ENCODE data around the gene CLBA1. TPM values are rescaled to one million over a fixed set of nuclear protein-coding genes. Genes with fewer than 3 reads are reported as not detected.
A peak's percentile ranks its signal among the peaks of the same experiment; 100 is the strongest.

Gene CLBA1
- total RNA-seq, 4 donors from 2014 or later = 2.4 to 8.8 (median 5.8) TPM

DNA sequence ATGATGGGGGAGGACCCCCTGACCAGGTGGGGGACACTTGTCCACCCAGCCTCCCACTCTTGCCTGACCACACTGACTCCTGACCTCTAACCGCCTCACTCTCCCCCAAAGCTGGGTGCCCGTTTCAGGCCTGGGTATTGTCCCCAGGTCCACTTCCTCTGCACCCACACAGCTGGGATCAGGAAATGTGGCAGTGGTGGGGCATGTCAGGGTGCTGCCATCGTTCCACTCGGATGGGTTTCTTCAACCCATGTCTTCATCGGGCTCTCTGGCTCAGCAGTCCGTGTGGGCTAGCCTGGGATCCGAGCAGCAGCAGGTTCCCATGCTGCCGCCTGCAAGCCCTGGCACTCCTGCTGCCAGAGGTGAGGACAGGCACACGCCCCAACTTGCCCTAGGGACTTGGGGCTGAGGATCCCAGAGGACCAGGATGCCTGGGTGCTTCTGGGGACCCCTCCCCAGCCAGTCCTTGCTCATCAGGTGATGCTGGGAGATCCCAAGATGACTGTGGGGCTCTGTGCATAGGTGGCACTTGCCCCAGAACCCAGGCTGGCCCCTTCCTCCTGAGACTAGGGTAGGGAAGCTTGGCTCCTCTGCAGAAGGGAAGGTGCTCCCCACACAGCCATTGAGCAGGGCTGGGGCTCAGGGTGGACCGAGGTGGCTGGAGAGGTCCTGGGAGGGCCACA, 2.9 kb upstream of the CLBA1 start:
- no peak overlapping the region for H3K4me3 ChIP-seq
- H3K27ac ChIP-seq = no peak overlapping the region
- TF ChIP-seq, protein P1, sequence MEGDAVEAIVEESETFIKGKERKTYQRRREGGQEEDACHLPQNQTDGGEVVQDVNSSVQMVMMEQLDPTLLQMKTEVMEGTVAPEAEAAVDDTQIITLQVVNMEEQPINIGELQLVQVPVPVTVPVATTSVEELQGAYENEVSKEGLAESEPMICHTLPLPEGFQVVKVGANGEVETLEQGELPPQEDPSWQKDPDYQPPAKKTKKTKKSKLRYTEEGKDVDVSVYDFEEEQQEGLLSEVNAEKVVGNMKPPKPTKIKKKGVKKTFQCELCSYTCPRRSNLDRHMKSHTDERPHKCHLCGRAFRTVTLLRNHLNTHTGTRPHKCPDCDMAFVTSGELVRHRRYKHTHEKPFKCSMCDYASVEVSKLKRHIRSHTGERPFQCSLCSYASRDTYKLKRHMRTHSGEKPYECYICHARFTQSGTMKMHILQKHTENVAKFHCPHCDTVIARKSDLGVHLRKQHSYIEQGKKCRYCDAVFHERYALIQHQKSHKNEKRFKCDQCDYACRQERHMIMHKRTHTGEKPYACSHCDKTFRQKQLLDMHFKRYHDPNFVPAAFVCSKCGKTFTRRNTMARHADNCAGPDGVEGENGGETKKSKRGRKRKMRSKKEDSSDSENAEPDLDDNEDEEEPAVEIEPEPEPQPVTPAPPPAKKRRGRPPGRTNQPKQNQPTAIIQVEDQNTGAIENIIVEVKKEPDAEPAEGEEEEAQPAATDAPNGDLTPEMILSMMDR (IDR thresholded peaks at IDR 0.05) = no peak
- TF ChIP-seq POLR2AphosphoS5 (IDR thresholded peaks at IDR 0.05) = no peak
- TF ChIP-seq EP300 (IDR thresholded peaks at IDR 0.05) = no peak
- TF ChIP-seq POLR2A (IDR thresholded peaks at IDR 0.05) = no peak
- H3K9me3 ChIP-seq = no peaks in the 10 kb centered on the region
- H3K27me3 ChIP-seq = no peaks in the 10 kb centered on the region
- H3K4me1 ChIP-seq = peaks cover 0 to 56% (median 13%) of the 10 kb centered on the region in 3 donors
- ATAC-seq = no peak
- WGBS, 2 donors (ENCODE audit: low coverage in 1 of 2) = 80% methylated on average over 2 of the region's 10 CpGs; no CpG with 5 or more reads in 1 of the 2 donors
- H3K36me3 ChIP-seq = no peaks in the 10 kb centered on the region

DNA sequence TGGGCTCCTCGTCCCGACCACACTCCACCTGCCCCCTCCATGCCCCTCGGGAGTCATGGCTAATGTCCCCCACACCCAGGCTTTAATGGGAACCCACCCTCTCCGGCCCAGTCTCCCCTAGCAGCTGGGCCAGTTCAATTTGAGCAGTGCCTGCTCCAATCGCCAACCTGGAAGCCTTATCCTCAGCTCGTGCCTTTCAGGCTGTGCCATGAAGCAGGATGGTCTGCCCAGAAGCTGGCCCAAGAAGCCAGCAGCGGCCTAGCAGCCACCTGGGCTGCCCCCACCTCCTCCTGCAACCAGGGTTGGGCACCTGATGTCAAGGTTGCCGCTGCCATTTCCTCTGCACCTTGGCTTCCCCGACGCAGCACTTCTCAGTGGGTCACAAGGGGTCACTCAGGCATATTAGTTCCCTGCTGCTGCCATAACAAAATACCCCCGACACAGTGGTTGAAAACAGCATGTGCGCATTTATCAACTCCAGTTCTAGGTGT, 2.3 kb upstream of the CLBA1 start:
- ATAC-seq = no peak
- H3K9me3 ChIP-seq = no peaks in the 10 kb centered on the region
- TF ChIP-seq POLR2AphosphoS5 (IDR thresholded peaks at IDR 0.05) (no peak), POLR2A (IDR thresholded peaks at IDR 0.05) (no peak), EP300 (IDR thresholded peaks at IDR 0.05) (no peak)
- TF ChIP-seq, protein P1 (IDR thresholded peaks at IDR 0.05) = no peak
- no peaks in the 10 kb centered on the region for H3K36me3 ChIP-seq
- H3K4me3 ChIP-seq = no peak overlapping the region
- H3K27ac ChIP-seq = no peak overlapping the region
- 67 to 95% methylated on average over 1 to 3 of the region's 12 CpGs for WGBS, 2 donors (ENCODE audit: low coverage in 1 of 2)
- H3K27me3 ChIP-seq = no peaks in the 10 kb centered on the region
- H3K4me1 ChIP-seq = peaks cover 0 to 52% (median 11%) of the 10 kb centered on the region in 3 donors

DNA sequence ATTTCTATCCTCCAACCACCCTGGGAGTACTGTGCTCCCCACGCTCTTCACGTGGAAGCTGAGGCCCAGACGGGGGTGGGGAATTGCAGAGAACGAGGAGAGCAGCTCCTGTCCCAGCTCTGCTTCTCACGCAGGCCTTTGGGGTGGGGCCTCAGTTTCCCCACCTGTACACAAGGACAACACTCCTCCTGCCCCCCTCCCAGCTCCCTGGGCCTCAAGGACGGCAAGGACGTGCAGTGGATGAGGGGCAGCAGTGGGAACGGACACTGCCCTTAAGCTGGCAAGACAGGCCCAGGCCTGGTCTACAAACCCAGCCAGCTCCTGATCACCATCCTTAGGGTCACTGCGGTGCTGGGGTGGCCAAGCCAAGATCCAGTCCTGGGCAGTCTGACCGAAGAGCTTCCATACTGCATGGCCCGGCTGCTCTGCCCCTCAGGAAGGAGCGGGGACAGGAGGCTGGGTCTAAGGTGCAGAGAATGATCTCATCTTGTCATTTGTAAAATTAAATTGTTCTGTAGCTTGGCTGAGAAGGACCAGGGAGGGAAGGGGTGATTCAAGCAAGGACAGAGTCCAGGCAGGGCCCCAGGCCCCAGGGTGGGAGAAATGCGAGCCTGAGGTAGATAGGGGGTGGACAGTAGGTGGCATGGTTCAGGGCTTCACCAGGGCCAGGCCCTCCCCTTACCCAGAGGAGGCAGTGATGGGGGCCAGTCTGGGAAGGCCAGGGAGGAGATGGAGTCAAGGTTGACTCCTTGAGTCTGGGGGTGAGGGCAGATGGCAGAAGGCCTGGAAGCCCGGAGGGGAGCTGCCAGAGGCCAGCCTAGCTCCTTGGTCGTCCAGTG, 1.3 kb upstream of the CLBA1 start:
- no peaks in the 10 kb centered on the region for H3K9me3 ChIP-seq
- no peak for ATAC-seq
- no peak overlapping the region for H3K4me3 ChIP-seq
- H3K27ac ChIP-seq = peak overlapping the region in 3 of 4 donors; percentile 75 to 84 (median 81)
- 85 to 90% methylated on average over 2 to 6 of the region's 15 CpGs for WGBS, 2 donors (ENCODE audit: low coverage in 1 of 2)
- no peak for TF ChIP-seq EP300 (IDR thresholded peaks at IDR 0.05)
- TF ChIP-seq, protein P1 (IDR thresholded peaks at IDR 0.05) = no peak
- no peak for TF ChIP-seq POLR2AphosphoS5 (IDR thresholded peaks at IDR 0.05)
- no peak for TF ChIP-seq POLR2A (IDR thresholded peaks at IDR 0.05)
- H3K4me1 ChIP-seq = peaks cover 0 to 42% (median 6%) of the 10 kb centered on the region in 3 donors
- H3K27me3 ChIP-seq = no peaks in the 10 kb centered on the region
- H3K36me3 ChIP-seq = peaks cover 0 to 4% of the 10 kb centered on the region in 2 donors

DNA sequence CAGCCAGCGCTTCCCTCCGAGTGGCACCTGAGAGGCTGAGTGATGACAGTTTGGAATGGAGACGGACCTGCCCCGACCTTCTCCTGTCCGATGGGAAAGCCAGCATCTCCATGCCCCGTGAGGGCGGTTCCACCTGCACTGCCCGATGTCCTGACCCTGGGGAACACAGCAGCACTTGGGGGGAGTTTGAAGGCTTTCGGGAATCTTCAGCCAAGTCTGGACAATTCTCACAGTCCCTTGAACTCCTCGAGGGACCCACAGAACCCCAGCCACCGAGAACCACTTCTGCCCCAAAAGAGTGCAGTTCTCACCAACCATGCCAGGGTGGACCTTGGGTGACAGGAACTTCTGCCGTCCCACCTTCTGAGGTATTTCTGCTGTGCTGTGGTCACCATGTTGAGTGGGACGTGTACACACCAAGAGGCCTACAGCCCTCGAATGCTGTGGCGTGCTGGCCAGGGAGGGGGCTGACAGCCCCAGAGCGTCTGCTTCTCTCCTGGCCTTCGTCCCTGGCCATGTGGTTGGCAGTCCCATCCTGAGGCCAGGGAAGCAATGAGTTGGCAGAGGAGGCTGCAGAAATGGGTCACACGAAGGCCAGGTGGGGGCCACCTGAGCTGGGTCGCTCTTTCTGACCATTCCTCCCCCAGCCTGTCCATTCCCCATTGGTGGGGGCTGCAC, 1.0 kb downstream of the CLBA1 start:
- peak overlapping the region in 1 of 4 donors; percentile 81 for H3K27ac ChIP-seq
- no CpG with 5 or more reads among the region's 19 CpGs for WGBS, 2 donors (ENCODE audit: low coverage in 1 of 2)
- H3K27me3 ChIP-seq = no peaks in the 10 kb centered on the region
- TF ChIP-seq POLR2AphosphoS5 (IDR thresholded peaks at IDR 0.05) (no peak), POLR2A (IDR thresholded peaks at IDR 0.05) (no peak)
- H3K9me3 ChIP-seq = no peaks in the 10 kb centered on the region
- H3K4me1 ChIP-seq = peaks cover 0 to 22% (median 6%) of the 10 kb centered on the region in 3 donors
- H3K36me3 ChIP-seq = peaks cover 0 to 21% of the 10 kb centered on the region in 2 donors
- peak overlapping the region in 1 of 2 donors; percentile 87 for H3K4me3 ChIP-seq
- no peak for ATAC-seq

Measured in gastroesophageal sphincter (tissue), 4 donors.